GM21360 (cell line): Measurements from ENCODE around the gene TICRR.
A peak's percentile ranks its signal among the peaks of the same experiment; 100 is the strongest.
"Not testable (repeated sequence)": the region's sequence is repeated elsewhere in the genome, so short reads cannot be mapped to it uniquely, and the experiment has no call there.

ENCODE experiments used
- ATAC-seq: cut with Tn5 transposase; IDR thresholded peaks from one replicate; pipeline ENCODE4 v1.9.1; 2021; ENCODE audit warnings: mild to moderate bottlenecking, moderate library complexity; ENCODE audit not compliant: unreplicated experiment

TICRR gene

GRCh38 chr15:89575146-89575655 is at the start of gene TICRR:
Gene TICRR (plus strand): TSS chr15:89575469. CDS start chr15:89575587, 118 bp downstream.
- peak; percentile 93 for ATAC-seq

GRCh38 chr15:89526181-89526580 is 49.1 kb upstream of the TICRR start:
- no peak for ATAC-seq

- no peak for ATAC-seq
Observed at GRCh38 chr15:89526601-89527441, 48.4 kb upstream of the TICRR start.

- ATAC-seq: no peak
Observed at GRCh38 chr15:89528757-89529352, 46.4 kb upstream of the TICRR start.

- no peak for ATAC-seq
Observed at GRCh38 chr15:89530976-89531375, 44.3 kb upstream of the TICRR start.

GRCh38 chr15:89531796-89532537 is 43.3 kb upstream of the TICRR start:
- no peak for ATAC-seq

- ATAC-seq: no peak
Observed at GRCh38 chr15:89533861-89534544, 41.3 kb upstream of the TICRR start.

- no peak for ATAC-seq
Observed at GRCh38 chr15:89539027-89539426, 36.2 kb upstream of the TICRR start.

GRCh38 chr15:89542369-89542768 is 32.9 kb upstream of the TICRR start:
- no peak for ATAC-seq

- no peak for ATAC-seq
Observed at GRCh38 chr15:89543389-89543788, 31.9 kb upstream of the TICRR start.

- not testable (repeated sequence) for ATAC-seq
Observed at GRCh38 chr15:89549138-89549537, 26.1 kb upstream of the TICRR start.

- ATAC-seq: no peak
Observed at GRCh38 chr15:89550427-89550826, 24.8 kb upstream of the TICRR start.

GRCh38 chr15:89551550-89551949 is 23.7 kb upstream of the TICRR start:
- ATAC-seq: peak; percentile 67

GRCh38 chr15:89553632-89554031 is 21.6 kb upstream of the TICRR start:
- no peak for ATAC-seq

GRCh38 chr15:89554247-89554646 is 21.0 kb upstream of the TICRR start:
- no peak for ATAC-seq

GRCh38 chr15:89555768-89556167 is 19.5 kb upstream of the TICRR start:
- no peak for ATAC-seq

- ATAC-seq: no peak
Observed at GRCh38 chr15:89556413-89557262, 18.6 kb upstream of the TICRR start.

- ATAC-seq: no peak
Observed at GRCh38 chr15:89559769-89560264, 15.5 kb upstream of the TICRR start.

- no peak for ATAC-seq
Observed at GRCh38 chr15:89566181-89566580, 9.1 kb upstream of the TICRR start.
